ENCODE results near the gene SWAP70.
A peak's percentile ranks its signal among the peaks of the same experiment; 100 is the strongest.
"Not testable (repeated sequence)": the region's sequence is repeated elsewhere in the genome, so short reads cannot be mapped to it uniquely, and the experiment has no call there.

SWAP70 gene

GRCh38 chr11:9663699-9664275, at the start of gene SWAP70:
SWAP70 (plus strand) TSS chr11:9664077; CDS start chr11:9664180, 103 bp downstream.
- H3K4me3 ChIP-seq, result peak within 1 kb of the TSS; percentile 50 to 95 (median 94)
- peak within 1 kb of the TSS; percentile 75 to 99 (median 95) for H3K27ac ChIP-seq

DNA sequence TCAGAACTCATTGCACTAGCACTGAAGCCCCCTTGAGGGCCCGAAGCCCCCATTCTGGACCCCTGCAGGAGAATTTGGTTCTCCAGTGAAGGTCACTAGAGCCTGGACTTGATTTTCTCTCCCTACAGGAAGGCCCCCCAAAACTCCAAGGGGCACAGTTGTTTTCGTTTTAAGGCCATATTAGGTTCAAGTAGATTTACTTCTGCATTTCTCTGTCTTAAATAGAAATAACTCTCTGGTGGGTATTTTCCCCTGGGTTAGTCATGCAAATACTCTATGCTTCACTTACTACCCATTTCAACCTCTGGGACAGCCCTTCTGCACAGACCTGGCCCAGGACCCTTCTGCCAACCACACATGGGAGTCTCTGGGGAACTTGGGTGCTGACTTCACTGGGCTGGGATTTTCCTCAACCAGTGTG, 48.8 kb upstream of the SWAP70 start:
- Histone ChIP-seq H3K27ac (peak overlapping the region in 17 of 21 experiments; percentile 81 to 99 (median 92)), H3K4me3 (peak overlapping the region in 1 of 7 experiments; percentile 43)

DNA sequence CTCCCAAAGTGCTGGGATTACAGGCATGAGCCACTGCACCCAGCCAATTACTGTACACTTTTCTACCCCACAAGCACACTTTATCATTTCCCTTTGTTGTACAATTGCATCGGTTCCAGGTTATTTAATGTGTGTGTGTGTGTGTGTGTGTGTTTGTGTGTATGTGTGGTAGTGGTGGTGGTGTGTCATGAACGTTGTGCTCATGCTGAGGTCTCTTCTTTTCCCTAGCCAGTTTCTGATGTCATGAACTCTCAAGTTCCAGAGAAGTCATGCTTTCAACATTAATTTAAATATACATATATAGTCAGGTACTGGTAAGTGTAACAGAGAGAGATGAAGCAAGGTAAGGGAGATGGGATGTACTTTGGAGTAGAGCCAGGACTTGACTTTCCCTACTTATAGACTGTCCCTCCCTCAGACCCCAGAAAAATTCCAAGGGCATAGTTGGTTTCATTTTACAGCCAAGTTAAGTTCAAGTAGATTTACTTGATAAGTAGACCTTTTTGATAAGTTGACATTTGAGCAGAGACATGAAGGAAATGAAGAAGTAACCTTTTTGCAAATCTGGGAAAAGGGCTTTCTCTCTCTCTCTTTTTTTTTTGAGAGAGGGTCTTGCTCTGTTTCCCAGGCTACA, 47.7 kb upstream of the SWAP70 start:
- Histone ChIP-seq H3K4me3 (no peak overlapping the region), H3K27ac (no peak overlapping the region)

- Histone ChIP-seq H3K27ac (peak overlapping the region in 1 of 21 experiments; percentile 64), H3K4me3 (no peak overlapping the region)
These were observed 47.0 kb upstream of the SWAP70 start for GRCh38 chr11:9616858-9617257.

GRCh38 chr11:9617940-9618339, 45.9 kb upstream of the SWAP70 start:
- Histone ChIP-seq H3K4me3 (no peak overlapping the region), H3K27ac (peak overlapping the region in 3 of 21 experiments; percentile 21 to 54 (median 40))

DNA sequence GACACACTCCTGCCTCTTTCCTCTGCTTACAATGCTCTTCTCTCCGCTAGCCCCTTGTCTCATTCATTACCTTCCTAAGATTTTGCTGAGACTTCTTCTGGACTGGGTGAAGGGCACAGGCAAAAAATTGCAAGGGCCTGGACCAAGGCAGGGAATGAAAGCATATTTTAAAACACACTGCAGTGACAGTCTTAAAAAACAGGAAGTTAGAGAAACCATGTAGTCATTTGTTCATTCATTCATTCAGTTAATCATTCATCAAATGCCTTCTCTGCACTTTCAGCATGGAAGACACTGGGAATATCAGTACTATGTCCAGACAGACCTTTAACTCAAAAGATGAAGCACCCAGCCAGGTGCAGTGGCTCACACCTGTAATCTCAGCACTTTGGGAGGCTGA, 44.9 kb upstream of the SWAP70 start:
- Histone ChIP-seq H3K27ac (no peak overlapping the region), H3K4me3 (no peak overlapping the region)

GRCh38 chr11:9619971-9620370, 43.9 kb upstream of the SWAP70 start:
- Histone ChIP-seq H3K27ac (no peak overlapping the region), H3K4me3 (no peak overlapping the region)

GRCh38 chr11:9622353-9622752, 41.5 kb upstream of the SWAP70 start:
- H3K4me3 ChIP-seq, H3K27ac ChIP-seq: not testable (repeated sequence)

- H3K27ac ChIP-seq, H3K4me3 ChIP-seq: not testable (repeated sequence)
These were observed 40.8 kb upstream of the SWAP70 start for GRCh38 chr11:9623053-9623452.

DNA sequence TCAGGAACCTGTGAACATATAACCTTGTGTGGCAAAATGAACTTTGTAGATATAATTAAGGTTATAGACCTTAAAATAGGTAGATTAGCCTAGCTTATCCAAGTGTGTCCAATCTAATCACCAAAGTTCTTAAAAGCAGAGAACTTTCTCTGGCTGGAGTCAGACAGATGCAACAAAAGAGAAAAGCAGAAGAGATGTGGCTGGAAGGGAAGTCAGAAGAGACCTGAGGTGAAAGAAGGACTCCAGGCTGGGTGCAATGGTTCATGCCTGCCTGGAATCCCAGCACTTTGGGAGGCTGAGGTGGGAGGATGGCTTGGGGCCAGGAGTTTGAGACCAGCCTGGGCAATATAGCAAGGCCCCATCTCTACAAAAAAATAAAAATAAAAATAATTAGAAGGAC, 39.4 kb upstream of the SWAP70 start:
- Histone ChIP-seq H3K4me3 (no peak overlapping the region), H3K27ac (no peak overlapping the region)

GRCh38 chr11:9625162-9625561, 38.7 kb upstream of the SWAP70 start:
- no peak overlapping the region for H3K4me3 ChIP-seq
- H3K27ac ChIP-seq, result peak overlapping the region in 1 of 21 experiments; percentile 23

GRCh38 chr11:9625728-9626127, 38.1 kb upstream of the SWAP70 start:
- Histone ChIP-seq H3K27ac (peak overlapping the region in 1 of 21 experiments; percentile 23), H3K4me3 (no peak overlapping the region)

GRCh38 chr11:9626496-9627394, 37.1 kb upstream of the SWAP70 start:
- Histone ChIP-seq H3K4me3 (no peak overlapping the region), H3K27ac (peak overlapping the region in 3 of 21 experiments; percentile 7 to 28 (median 19))

DNA sequence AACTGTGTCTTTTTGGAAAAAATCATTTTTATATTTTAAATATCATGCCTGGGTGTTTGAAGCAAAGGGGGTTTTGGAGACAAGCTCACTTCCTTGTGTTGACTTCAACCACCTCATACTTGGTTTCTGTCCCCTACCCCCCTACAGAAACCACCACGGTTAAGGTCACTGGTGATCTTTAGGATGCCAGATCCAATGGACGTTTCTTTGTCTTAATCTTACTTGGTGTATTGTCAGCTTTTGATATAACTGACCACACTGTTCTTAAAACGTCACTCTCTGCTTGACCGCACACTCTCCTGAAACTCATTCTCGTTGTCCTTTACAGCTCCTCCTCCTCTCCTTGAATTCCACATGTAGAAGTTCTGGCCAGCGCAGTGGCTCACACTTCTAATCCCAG, 34.8 kb upstream of the SWAP70 start:
- Histone ChIP-seq H3K4me3 (no peak overlapping the region), H3K27ac (no peak overlapping the region)

DNA sequence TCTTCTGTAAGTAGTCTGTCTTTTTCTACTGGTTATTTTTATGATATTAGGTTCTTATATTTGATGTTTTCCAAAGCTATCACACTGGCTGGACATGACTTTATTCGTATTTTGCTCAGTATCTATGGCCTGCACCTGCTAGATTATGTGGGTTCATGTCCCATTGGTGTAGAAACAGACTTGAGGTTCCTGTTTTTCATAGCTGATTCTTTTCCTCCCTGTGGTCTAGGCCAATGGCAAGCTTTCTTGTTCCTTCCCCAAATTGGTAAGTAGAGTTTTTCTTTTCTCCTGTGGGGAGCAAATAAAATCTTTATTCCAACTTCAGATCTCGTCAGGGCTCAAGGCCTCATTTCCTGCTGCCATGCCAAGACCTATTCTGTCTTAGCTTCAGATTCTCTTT, 30.2 kb upstream of the SWAP70 start:
- Histone ChIP-seq H3K4me3 (no peak overlapping the region), H3K27ac (no peak overlapping the region)

DNA sequence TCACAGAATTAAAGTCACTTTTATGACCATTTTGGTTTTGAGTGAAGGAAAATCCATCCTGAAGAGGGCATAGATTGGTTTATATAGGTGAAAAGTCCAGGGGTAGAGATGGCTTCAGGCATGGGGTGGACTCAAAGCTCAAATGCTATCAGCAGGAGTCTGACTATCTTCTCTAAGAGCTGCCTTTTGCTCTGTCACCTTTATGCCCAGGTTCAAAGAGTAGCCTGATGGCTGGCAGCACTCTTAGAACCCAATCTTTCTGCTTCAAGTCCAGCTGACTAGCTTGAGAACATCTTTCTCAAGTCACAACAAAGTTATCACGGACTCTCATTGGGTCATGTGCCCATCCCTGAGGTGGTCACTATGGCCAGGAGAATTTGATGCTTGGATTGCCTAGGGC, 27.2 kb upstream of the SWAP70 start:
- Histone ChIP-seq H3K4me3 (no peak overlapping the region), H3K27ac (no peak overlapping the region)

GRCh38 chr11:9639099-9639498, 24.8 kb upstream of the SWAP70 start:
- H3K4me3 ChIP-seq, result no peak overlapping the region
- H3K27ac ChIP-seq, result peak overlapping the region in 8 of 21 experiments; percentile 2 to 68 (median 25)

- Histone ChIP-seq H3K27ac (peak overlapping the region in 5 of 21 experiments; percentile 23 to 68 (median 49)), H3K4me3 (no peak overlapping the region)
These were observed 23.9 kb upstream of the SWAP70 start for GRCh38 chr11:9639985-9640384.

DNA sequence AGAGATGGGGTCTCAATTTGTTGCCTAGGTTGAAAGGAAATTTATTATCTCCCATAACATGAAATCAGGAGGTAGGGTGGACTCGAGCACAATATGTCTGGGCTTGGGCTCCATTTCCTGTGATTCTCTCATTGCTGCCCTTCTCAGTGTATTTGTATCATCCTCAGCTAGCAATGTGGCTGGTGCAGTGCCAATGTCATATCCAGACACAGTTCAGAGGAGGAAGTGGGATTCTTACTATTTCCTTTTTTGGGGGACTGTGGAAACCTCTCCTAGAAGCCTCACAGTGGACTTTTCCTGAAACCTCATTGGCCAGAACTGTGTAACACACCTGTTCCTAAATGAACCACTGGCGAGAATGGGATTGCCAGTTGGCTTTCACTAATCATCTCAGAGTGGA, 21.0 kb upstream of the SWAP70 start:
- Histone ChIP-seq H3K27ac (no peak overlapping the region), H3K4me3 (no peak overlapping the region)

DNA sequence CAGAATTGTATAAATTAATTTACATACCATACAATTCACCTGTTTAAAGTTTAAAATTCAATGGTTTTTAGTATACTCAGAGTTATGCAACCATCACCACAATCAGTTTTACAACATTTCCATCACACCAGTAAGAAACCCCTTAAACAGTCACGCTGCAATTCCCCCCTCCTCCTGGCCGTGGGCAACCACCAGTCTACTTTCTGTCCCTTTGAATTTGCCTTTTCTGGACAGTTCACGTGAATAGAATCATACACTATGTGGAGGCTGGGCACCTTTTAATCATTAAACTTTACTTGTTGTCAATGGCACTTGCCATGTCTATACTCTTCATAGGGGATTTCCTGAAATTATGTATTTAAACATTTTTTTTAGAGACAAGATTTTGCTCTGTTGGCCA, 20.1 kb upstream of the SWAP70 start:
- Histone ChIP-seq H3K4me3 (no peak overlapping the region), H3K27ac (no peak overlapping the region)

- H3K4me3 ChIP-seq, result no peak overlapping the region
- no peak overlapping the region for H3K27ac ChIP-seq
These were observed 18.0 kb upstream of the SWAP70 start for GRCh38 chr11:9645881-9646280.
